Nephron progenitor cell (in vitro differentiated cells): ENCODE measurements around the gene TGFB1I1.

Experiments
- DNase-seq: peaks from one replicate; pipeline ENCODE4 v3.0.0; 2021
- H3K27ac Mint-ChIP-seq: 2 replicates; pipeline ENCODE4 v1.8.0; 2021; ENCODE audit warnings: mild to moderate bottlenecking, moderate library complexity, mixed read lengths
- H3K27me3 Mint-ChIP-seq: 2 replicates; pipeline ENCODE4 v1.8.0; 2021; ENCODE audit warnings: mild to moderate bottlenecking, low read depth, mixed read lengths; ENCODE audit not compliant: poor library complexity
- H3K36me3 Mint-ChIP-seq: 2 replicates; pipeline ENCODE4 v1.8.0; 2021; ENCODE audit warnings: low read depth, mixed read lengths
- H3K4me1 Mint-ChIP-seq: 2 replicates; pipeline ENCODE4 v1.8.0; 2021; ENCODE audit warnings: mixed read lengths
- H3K4me3 Mint-ChIP-seq: 2 replicates; pipeline ENCODE4 v1.8.0; 2021; ENCODE audit warnings: mild to moderate bottlenecking, moderate library complexity, mixed read lengths
- H3K9me3 Mint-ChIP-seq: 2 replicates; pipeline ENCODE4 v1.8.0; 2021; ENCODE audit warnings: mild to moderate bottlenecking, moderate library complexity, mixed read lengths
- TF ChIP-seq, protein P1 (sequence below): fragments of 200-600 bp; sonication (generic); IDR thresholded peaks from 2 replicates; pipeline ENCODE4 v1.5.0; 2021; ENCODE audit warnings: antibody characterized with exemption

TGFB1I1 gene

DNA sequence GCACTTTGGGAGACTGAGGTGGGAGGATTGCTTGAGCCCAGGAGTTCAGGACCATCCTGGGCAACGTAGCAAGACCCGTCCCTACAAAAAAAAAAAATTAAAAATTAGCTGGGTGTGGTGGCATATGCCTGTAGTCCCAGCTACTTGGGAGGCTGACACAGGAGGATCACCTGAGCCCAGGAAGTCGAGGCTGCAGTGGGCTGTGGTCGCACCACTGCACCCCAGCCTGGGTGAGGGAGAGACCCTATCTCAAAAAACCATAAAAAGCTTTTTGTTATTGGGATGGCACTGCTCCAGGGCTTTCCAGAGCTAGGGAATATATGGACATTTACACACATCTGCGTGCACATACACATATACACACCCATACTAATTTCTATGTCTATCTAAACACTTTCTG, 20.8 kb upstream of the TGFB1I1 start:
- H3K27ac Mint-ChIP-seq: no peak overlapping the region
- peaks cover 2% of the 10 kb centered on the region for H3K9me3 Mint-ChIP-seq
- DNase-seq: no peak
- peaks cover 56% of the 10 kb centered on the region for H3K4me1 Mint-ChIP-seq
- H3K36me3 Mint-ChIP-seq: no peaks in the 10 kb centered on the region
- TF ChIP-seq, protein P1, sequence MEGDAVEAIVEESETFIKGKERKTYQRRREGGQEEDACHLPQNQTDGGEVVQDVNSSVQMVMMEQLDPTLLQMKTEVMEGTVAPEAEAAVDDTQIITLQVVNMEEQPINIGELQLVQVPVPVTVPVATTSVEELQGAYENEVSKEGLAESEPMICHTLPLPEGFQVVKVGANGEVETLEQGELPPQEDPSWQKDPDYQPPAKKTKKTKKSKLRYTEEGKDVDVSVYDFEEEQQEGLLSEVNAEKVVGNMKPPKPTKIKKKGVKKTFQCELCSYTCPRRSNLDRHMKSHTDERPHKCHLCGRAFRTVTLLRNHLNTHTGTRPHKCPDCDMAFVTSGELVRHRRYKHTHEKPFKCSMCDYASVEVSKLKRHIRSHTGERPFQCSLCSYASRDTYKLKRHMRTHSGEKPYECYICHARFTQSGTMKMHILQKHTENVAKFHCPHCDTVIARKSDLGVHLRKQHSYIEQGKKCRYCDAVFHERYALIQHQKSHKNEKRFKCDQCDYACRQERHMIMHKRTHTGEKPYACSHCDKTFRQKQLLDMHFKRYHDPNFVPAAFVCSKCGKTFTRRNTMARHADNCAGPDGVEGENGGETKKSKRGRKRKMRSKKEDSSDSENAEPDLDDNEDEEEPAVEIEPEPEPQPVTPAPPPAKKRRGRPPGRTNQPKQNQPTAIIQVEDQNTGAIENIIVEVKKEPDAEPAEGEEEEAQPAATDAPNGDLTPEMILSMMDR: no peak
- H3K4me3 Mint-ChIP-seq: no peak overlapping the region
- peaks cover under 1% of the 10 kb centered on the region for H3K27me3 Mint-ChIP-seq

DNA sequence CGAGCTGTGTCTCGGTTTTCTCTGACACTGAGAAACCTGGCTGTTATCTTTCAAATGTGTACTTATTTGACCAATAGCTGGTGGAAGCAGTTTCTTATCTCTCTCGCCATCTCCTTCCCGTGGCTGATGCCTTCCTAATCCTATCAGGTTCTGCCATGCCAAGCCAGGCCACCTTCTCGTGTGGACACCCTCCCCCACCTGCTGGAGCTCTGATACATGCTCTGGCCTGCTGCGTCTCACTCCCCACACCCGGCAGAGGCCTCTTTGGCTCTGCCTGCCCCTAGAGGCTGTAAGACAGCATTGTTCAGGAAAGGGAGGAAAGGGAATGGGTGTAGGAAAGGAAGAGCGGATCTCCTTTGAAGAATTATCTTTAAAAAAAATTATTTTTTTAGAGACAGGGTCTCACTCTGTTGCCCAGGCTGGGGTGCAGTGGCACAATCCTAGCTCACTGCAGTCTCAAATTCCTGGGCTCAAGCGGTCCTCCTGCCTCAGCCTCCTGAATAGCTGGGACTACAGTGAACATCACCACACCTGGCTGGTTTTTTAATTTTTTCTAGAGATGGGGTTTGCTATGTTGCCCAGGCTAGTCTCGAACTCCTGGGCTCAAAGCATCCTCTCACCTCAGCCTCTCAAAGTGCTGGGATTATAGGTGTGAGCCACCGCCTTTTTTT, 20.1 kb upstream of the TGFB1I1 start:
- H3K27me3 Mint-ChIP-seq: no peaks in the 10 kb centered on the region
- peak; percentile 55 for DNase-seq
- H3K36me3 Mint-ChIP-seq: no peaks in the 10 kb centered on the region
- H3K27ac Mint-ChIP-seq: no peak overlapping the region
- no peaks in the 10 kb centered on the region for H3K9me3 Mint-ChIP-seq
- peak overlapping the region; percentile 37 for H3K4me3 Mint-ChIP-seq
- TF ChIP-seq, protein P1: peak; percentile 60
- H3K4me1 Mint-ChIP-seq: peaks cover 60% of the 10 kb centered on the region

DNA sequence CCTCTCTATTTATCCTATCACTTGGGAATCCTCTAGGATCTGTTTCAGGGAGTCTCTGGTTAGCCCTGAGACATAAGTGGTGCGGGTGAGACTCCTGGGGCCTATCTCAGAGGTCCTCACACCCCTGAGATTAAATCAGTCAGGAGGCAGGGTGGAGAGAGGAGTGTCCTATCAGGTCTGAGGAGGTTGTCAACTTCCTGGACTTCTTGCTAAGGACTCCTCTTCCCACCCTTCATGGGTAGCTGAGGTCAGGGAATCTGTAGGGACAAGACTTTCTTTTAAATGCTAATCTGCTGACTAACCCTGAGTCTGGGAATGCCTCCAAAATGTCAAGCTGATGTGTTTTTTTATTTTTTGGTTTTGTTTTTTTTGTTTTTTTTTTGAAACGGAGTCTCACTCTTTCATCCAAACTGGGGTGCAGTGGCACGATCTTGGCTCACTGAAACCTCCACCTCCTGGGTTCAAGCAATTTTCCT, 19.3 kb upstream of the TGFB1I1 start:
- Mint-ChIP-seq H3K27me3 (no peaks in the 10 kb centered on the region), H3K27ac (peak overlapping the region; percentile 74), H3K36me3 (no peaks in the 10 kb centered on the region), H3K4me1 (peaks cover 69% of the 10 kb centered on the region), H3K9me3 (no peaks in the 10 kb centered on the region), H3K4me3 (no peak overlapping the region)
- no peak for DNase-seq
- TF ChIP-seq, protein P1: no peak

DNA sequence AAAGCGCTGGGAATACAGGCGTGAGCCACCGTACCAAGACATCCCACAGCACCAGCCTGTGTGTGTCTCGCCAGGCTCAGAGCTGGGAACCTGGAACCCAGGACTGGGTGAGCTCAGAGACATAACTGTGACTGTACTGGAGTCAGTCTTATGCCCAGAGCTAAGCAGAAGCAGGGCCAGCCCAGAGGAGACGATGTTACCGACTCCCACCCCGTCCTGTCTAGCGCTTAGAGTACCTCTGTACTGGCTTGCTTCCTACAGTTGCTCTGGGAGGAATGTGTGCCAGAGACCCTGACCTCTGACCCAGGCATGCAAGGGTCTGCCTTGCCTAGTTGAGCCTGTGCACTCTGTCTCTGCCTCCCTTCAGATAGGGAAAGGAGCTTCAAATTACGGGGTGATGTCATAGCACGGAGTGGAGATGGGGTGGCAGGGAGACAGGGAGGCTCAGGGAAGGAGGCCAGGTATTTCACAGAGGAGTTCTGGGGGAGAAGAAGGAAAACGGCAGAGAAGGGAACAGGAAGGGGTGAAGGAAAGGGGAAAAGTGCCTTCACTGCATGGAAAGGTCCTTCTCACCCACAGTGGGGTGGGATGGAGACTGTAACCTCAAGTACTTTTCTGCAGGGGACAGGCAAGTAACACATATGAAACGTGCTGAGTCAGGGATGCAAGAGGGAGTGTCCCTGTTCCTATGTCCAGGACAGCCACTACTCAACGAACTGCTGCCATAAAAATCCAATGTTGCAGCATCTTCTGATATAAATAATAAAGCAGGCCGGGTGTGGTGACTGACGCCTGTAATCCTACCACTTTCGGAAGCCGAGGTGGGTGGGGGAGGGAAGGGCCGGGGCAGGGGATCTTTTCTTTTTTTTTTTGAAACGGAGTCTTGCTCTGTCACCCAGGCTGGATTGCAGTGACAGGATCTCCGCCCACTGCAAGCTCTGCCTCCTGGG, 18.4 kb upstream of the TGFB1I1 start:
- peak; percentile 70 for DNase-seq
- Mint-ChIP-seq H3K27ac (peak overlapping the region; percentile 89), H3K9me3 (no peaks in the 10 kb centered on the region), H3K36me3 (no peaks in the 10 kb centered on the region), H3K4me3 (peak overlapping the region; percentile 52), H3K27me3 (no peaks in the 10 kb centered on the region), H3K4me1 (peaks cover 75% of the 10 kb centered on the region)
- TF ChIP-seq, protein P1: no peak

DNA sequence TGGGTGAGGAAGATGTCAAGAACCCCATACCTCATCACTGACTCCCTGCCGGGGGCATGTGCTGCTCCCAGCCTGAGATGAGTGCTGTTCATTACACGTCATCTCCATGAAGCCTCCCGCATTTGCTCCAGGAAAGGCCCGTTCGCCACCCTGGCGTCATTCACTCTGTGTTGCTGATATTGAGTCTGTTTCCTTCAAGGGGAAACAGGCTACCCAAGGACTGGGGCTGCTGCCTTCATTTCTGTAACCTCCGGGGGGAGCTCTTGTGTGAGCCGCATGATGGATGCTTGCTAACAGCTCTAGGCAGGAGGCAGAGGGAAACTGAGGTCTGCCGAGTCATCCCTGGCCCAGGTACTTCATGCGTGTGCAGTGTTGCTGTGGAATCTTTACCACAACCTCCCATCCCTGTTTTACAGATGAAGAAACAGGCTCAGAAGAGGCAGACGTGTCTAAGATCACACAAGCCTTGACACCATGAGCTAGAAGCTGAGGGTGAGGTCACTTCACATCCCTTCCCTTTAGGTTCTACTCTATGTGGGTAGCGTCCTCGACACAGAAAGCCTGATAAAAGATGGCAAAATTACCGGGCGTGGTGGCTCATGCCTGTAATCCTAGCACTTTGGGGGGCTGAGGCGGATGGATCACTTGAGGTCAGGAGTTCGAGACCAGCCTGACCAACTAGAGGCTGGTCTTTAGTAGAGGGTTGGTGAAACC, 16.2 kb upstream of the TGFB1I1 start:
- DNase-seq: no peak
- TF ChIP-seq, protein P1: no peak
- Mint-ChIP-seq H3K4me3 (peak overlapping the region; percentile 59), H3K27ac (peak overlapping the region; percentile 54), H3K27me3 (no peaks in the 10 kb centered on the region), H3K9me3 (no peaks in the 10 kb centered on the region), H3K36me3 (no peaks in the 10 kb centered on the region), H3K4me1 (peaks cover 78% of the 10 kb centered on the region)
